Activated T-cell treated with anti-CD3 and anti-CD28 coated beads, Interleukin-2, amount 50 U/mL, for 72 hours (primary cell): ENCODE data around the gene ABCC3. TPM values are rescaled to one million over a fixed set of nuclear protein-coding genes. Genes with fewer than 3 reads are reported as not detected.

ENCODE experiments used
- ATAC-seq, 2 donors: fragments of 150-1000 bp; cut with Tn5 transposase; replicated peaks in 1 of 2; 2 replicates each; pipeline ENCODE4 v1.10.0; 2021; ENCODE audit warnings: moderate library complexity in 2 of 2, mild to moderate bottlenecking in 1 of 2
- DNase-seq, 2 donors: peaks; one replicate each; pipeline ENCODE4 v3.0.0; 2021 to 2022; ENCODE audit warnings: mixed read lengths in 1 of 2
- H3K27ac Mint-ChIP-seq: one replicate; pipeline ENCODE4 v1.8.0; 2022; ENCODE audit warnings: mild to moderate bottlenecking, moderate library complexity, mixed read lengths
- H3K27me3 Mint-ChIP-seq: one replicate; pipeline ENCODE4 v1.8.0; 2022; ENCODE audit warnings: low read depth, mixed read lengths
- H3K36me3 Mint-ChIP-seq, 2 donors: one replicate each; pipeline ENCODE4 v1.8.0; 2022; ENCODE audit warnings: mixed read lengths in 2 of 2, mild to moderate bottlenecking in 1 of 2; ENCODE audit not compliant: insufficient read depth in 2 of 2
- H3K4me1 Mint-ChIP-seq: one replicate; pipeline ENCODE4 v1.8.0; 2022; ENCODE audit warnings: low read depth, mixed read lengths
- H3K4me3 Mint-ChIP-seq, 2 donors: one replicate each; pipeline ENCODE4 v1.8.0; 2022; ENCODE audit warnings: mild to moderate bottlenecking in 2 of 2, mixed read lengths in 2 of 2, moderate library complexity in 2 of 2
- H3K9me3 Mint-ChIP-seq, 2 donors: one replicate each; pipeline ENCODE4 v1.8.0; 2022; ENCODE audit warnings: mixed read lengths in 2 of 2
- total RNA-seq, 2 donors: library from RNA; stranded (reverse); gene quantifications; one replicate each; pipeline ENCODE4 v1.2.3, GENCODE V29; 2022

Gene ABCC3
- total RNA-seq, 2 donors from 2014 or later, result not detected

GRCh38 chr17:50612281-50612680 lies 22.4 kb upstream of the ABCC3 start:
- H3K27ac Mint-ChIP-seq, result no peak overlapping the region
- peaks cover 9% of the 10 kb centered on the region for H3K4me1 Mint-ChIP-seq
- no peak for ATAC-seq
- H3K27me3 Mint-ChIP-seq, result no peaks in the 10 kb centered on the region
- no peaks in the 10 kb centered on the region for H3K9me3 Mint-ChIP-seq
- no peak for DNase-seq
- H3K4me3 Mint-ChIP-seq, result no peak overlapping the region
- no peaks in the 10 kb centered on the region for H3K36me3 Mint-ChIP-seq

- DNase-seq (no peak), ATAC-seq (no peak)
- H3K4me3 Mint-ChIP-seq, result no peak overlapping the region
- no peaks in the 10 kb centered on the region for H3K9me3 Mint-ChIP-seq
- peaks cover 9% of the 10 kb centered on the region for H3K4me1 Mint-ChIP-seq
- H3K27ac Mint-ChIP-seq, result no peak overlapping the region
- no peaks in the 10 kb centered on the region for H3K27me3 Mint-ChIP-seq
- no peaks in the 10 kb centered on the region for H3K36me3 Mint-ChIP-seq
Measured at GRCh38 chr17:50613007-50613992, 21.4 kb upstream of the ABCC3 start.

GRCh38 chr17:50614471-50615051 lies 20.1 kb upstream of the ABCC3 start:
- no peak for ATAC-seq
- Mint-ChIP-seq H3K36me3 (no peaks in the 10 kb centered on the region), H3K27ac (no peak overlapping the region), H3K9me3 (no peaks in the 10 kb centered on the region), H3K4me3 (no peak overlapping the region), H3K27me3 (no peaks in the 10 kb centered on the region), H3K4me1 (peaks cover 9% of the 10 kb centered on the region)
- no peak for DNase-seq

- no peaks in the 10 kb centered on the region for H3K27me3 Mint-ChIP-seq
- H3K27ac Mint-ChIP-seq, result no peak overlapping the region
- H3K36me3 Mint-ChIP-seq, result no peaks in the 10 kb centered on the region
- DNase-seq (no peak), ATAC-seq (no peak)
- H3K4me3 Mint-ChIP-seq, result no peak overlapping the region
- peaks cover 9% of the 10 kb centered on the region for H3K4me1 Mint-ChIP-seq
- H3K9me3 Mint-ChIP-seq, result no peaks in the 10 kb centered on the region
Measured at GRCh38 chr17:50615828-50616227, 18.9 kb upstream of the ABCC3 start.

- DNase-seq (no peak), ATAC-seq (no peak)
- no peaks in the 10 kb centered on the region for H3K9me3 Mint-ChIP-seq
- peaks cover 6% of the 10 kb centered on the region for H3K27me3 Mint-ChIP-seq
- H3K4me3 Mint-ChIP-seq, result no peak overlapping the region
- H3K27ac Mint-ChIP-seq, result no peak overlapping the region
- peaks cover 9% of the 10 kb centered on the region for H3K4me1 Mint-ChIP-seq
- no peaks in the 10 kb centered on the region for H3K36me3 Mint-ChIP-seq
Measured at GRCh38 chr17:50618300-50618699, 16.4 kb upstream of the ABCC3 start.

- Mint-ChIP-seq H3K9me3 (no peaks in the 10 kb centered on the region), H3K27ac (no peak overlapping the region), H3K4me1 (peaks cover 9% of the 10 kb centered on the region), H3K27me3 (peaks cover 6% of the 10 kb centered on the region), H3K36me3 (no peaks in the 10 kb centered on the region), H3K4me3 (no peak overlapping the region)
- ATAC-seq, result no peak
- DNase-seq, result no peak
Measured at GRCh38 chr17:50618941-50619340, 15.7 kb upstream of the ABCC3 start.

GRCh38 chr17:50619489-50619888 lies 15.2 kb upstream of the ABCC3 start:
- no peak for DNase-seq
- Mint-ChIP-seq H3K4me1 (peaks cover 4% of the 10 kb centered on the region), H3K27ac (no peak overlapping the region), H3K36me3 (no peaks in the 10 kb centered on the region), H3K4me3 (no peak overlapping the region), H3K9me3 (no peaks in the 10 kb centered on the region), H3K27me3 (peaks cover 6% of the 10 kb centered on the region)
- no peak for ATAC-seq

GRCh38 chr17:50620237-50620636 lies 14.4 kb upstream of the ABCC3 start:
- ATAC-seq (no peak), DNase-seq (no peak)
- Mint-ChIP-seq H3K4me1 (no peaks in the 10 kb centered on the region), H3K9me3 (no peaks in the 10 kb centered on the region), H3K27ac (no peak overlapping the region), H3K36me3 (no peaks in the 10 kb centered on the region), H3K27me3 (peaks cover 6% of the 10 kb centered on the region), H3K4me3 (no peak overlapping the region)

GRCh38 chr17:50620858-50621257 lies 13.8 kb upstream of the ABCC3 start:
- DNase-seq, result no peak
- Mint-ChIP-seq H3K27ac (no peak overlapping the region), H3K27me3 (peaks cover 6% of the 10 kb centered on the region), H3K36me3 (no peaks in the 10 kb centered on the region), H3K9me3 (no peaks in the 10 kb centered on the region), H3K4me1 (no peaks in the 10 kb centered on the region), H3K4me3 (no peak overlapping the region)
- no peak for ATAC-seq

GRCh38 chr17:50621574-50622031 lies 13.1 kb upstream of the ABCC3 start:
- Mint-ChIP-seq H3K27ac (no peak overlapping the region), H3K9me3 (no peaks in the 10 kb centered on the region), H3K4me3 (no peak overlapping the region), H3K36me3 (no peaks in the 10 kb centered on the region), H3K4me1 (no peaks in the 10 kb centered on the region), H3K27me3 (peaks cover 6% of the 10 kb centered on the region)
- ATAC-seq, result no peak
- no peak for DNase-seq

- no peaks in the 10 kb centered on the region for H3K36me3 Mint-ChIP-seq
- DNase-seq (no peak), ATAC-seq (no peak)
- peaks cover 29% of the 10 kb centered on the region for H3K27me3 Mint-ChIP-seq
- H3K4me3 Mint-ChIP-seq, result no peak overlapping the region
- H3K4me1 Mint-ChIP-seq, result peaks cover 7% of the 10 kb centered on the region
- H3K27ac Mint-ChIP-seq, result no peak overlapping the region
- no peaks in the 10 kb centered on the region for H3K9me3 Mint-ChIP-seq
Measured at GRCh38 chr17:50624321-50624934, 10.3 kb upstream of the ABCC3 start.

- no peaks in the 10 kb centered on the region for H3K36me3 Mint-ChIP-seq
- H3K4me1 Mint-ChIP-seq, result peaks cover 7% of the 10 kb centered on the region
- H3K27me3 Mint-ChIP-seq, result peaks cover 31% of the 10 kb centered on the region
- DNase-seq (no peak), ATAC-seq (no peak)
- H3K9me3 Mint-ChIP-seq, result no peaks in the 10 kb centered on the region
- H3K27ac Mint-ChIP-seq, result no peak overlapping the region
- H3K4me3 Mint-ChIP-seq, result no peak overlapping the region
Measured at GRCh38 chr17:50625032-50625871, 9.4 kb upstream of the ABCC3 start.
